Measurements from ENCODE around the gene SHANK1. TPM values are rescaled to one million over a fixed set of nuclear protein-coding genes. Genes with fewer than 3 reads are reported as not detected.

The SHANK1 gene
- total and polyA plus RNA-seq, 2 of the 13 experiments (the other 11 are each of a cell fraction or from before 2014, with no cell fraction given): not detected

DNA sequence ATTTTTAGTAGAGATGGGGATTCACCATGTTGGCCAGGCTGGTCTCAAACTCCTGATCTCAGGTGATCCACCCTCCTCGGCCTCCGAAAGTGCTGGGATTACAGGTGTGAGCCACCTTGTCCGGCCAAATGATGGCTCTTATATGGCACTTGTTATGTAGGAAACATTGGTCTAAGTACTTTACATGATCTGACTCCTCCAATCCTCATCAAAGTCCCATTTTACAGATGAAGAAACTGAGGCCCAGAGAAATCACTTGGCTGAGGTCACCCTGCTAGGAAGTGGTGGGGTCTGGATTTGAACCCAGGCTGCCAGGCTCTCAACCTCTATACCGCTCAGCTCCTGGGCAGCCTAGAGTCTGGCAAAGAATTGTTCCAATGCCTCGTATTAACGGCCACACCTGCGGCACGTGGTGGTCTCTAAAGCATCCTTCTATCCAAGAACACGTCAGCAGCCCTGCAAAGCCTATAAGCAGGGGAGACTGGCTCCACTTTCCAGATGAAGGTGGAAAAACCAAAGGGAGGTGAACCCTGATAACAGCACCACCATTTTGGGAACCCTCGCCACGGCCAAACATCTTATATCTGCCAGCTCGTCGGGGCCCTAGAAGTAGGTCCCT lies 18.1 kb downstream of the SHANK1 start (continued):
- TF ChIP-seq, protein P1, sequence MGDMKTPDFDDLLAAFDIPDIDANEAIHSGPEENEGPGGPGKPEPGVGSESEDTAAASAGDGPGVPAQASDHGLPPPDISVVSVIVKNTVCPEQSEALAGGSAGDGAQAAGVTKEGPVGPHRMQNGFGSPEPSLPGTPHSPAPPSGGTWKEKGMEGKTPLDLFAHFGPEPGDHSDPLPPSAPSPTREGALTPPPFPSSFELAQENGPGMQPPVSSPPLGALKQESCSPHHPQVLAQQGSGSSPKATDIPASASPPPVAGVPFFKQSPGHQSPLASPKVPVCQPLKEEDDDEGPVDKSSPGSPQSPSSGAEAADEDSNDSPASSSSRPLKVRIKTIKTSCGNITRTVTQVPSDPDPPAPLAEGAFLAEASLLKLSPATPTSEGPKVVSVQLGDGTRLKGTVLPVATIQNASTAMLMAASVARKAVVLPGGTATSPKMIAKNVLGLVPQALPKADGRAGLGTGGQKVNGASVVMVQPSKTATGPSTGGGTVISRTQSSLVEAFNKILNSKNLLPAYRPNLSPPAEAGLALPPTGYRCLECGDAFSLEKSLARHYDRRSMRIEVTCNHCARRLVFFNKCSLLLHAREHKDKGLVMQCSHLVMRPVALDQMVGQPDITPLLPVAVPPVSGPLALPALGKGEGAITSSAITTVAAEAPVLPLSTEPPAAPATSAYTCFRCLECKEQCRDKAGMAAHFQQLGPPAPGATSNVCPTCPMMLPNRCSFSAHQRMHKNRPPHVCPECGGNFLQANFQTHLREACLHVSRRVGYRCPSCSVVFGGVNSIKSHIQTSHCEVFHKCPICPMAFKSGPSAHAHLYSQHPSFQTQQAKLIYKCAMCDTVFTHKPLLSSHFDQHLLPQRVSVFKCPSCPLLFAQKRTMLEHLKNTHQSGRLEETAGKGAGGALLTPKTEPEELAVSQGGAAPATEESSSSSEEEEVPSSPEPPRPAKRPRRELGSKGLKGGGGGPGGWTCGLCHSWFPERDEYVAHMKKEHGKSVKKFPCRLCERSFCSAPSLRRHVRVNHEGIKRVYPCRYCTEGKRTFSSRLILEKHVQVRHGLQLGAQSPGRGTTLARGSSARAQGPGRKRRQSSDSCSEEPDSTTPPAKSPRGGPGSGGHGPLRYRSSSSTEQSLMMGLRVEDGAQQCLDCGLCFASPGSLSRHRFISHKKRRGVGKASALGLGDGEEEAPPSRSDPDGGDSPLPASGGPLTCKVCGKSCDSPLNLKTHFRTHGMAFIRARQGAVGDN (CRISPR knock-in tag; IDR thresholded peaks at IDR 0.05): no peak

DNA sequence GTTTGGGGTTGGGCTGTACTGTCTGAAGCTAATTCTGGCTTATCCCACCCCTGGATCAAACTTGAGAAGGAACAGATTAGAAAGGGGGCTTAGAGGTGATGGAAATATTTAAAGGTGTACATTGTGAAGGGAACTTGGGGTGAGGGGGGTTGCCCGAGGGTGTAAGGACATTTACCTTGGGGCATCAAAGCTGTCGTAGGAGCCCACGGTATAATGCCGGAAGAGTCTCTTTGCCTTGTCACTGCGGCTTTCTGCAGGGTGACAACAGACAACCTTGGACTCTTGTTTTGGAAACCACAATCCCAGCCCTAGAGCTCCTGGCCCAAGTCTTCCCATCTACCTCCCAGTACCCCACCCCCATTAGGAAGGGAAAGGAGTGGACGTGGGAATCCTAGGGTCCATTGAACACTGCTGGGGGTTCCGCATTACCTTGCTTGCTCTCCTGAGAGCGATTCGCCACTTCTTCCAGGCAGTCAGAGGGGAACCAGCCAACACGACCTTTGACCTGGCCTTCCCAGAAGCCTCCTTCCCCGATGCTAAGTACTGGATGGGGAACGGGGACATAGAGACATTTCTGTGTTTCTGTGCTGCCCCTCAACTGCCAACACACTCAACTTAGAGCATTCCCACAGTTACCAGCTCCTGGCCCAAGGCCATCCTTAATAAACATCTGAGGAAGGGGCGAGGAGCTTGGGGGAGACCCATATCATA lies 22.0 kb downstream of the SHANK1 start:
- Histone ChIP-seq H3K27me3 (ENCODE audit: control insufficient read depth in 1 of 2, insufficient read depth in 2 of 2, low read length in 2 of 2) (peaks cover 4 to 15% of the 10 kb centered on the region in 2 experiments; a peak in 4 of 5 replicates), H3K9me3 (ENCODE audit: low read length) (no peaks in the 10 kb centered on the region), H3K36me3 (replicated peaks in 1 of 2; ENCODE audit: control insufficient read depth in 1 of 2, insufficient read depth in 2 of 2, low read length in 2 of 2) (no peaks in the 10 kb centered on the region), H4K20me1 (ENCODE audit: insufficient read depth, low read length) (no peaks in the 10 kb centered on the region), H3K9ac (ENCODE audit: insufficient read depth, low read depth, low read length) (no peak overlapping the region), H3K4me1 (ENCODE audit: insufficient read depth, low read length) (no peaks in the 10 kb centered on the region), H3K79me2 (ENCODE audit: insufficient read depth, low read length) (no peaks in the 10 kb centered on the region), H3K4me3 (replicated peaks in 1 of 3; ENCODE audit: insufficient read depth in 1 of 3, low read depth in 2 of 3, low read length in 3 of 3) (no peak overlapping the region), H3K4me2 (ENCODE audit: low read depth, low read length) (no peak overlapping the region), H2AFZ (ENCODE audit: low read length) (no peak overlapping the region), H3K27ac (ENCODE audit: extremely low read length, insufficient read depth, low read length) (no peak overlapping the region)
- ATAC-seq (no peak), DNase-seq (ENCODE audit: low spot score) (no peak), FAIRE-seq (no peak)
- TF ChIP-seq ZNF329 (CRISPR knock-in tag; IDR thresholded peaks at IDR 0.05; ENCODE audit: low read depth) (no peak), KDM5B (CRISPR knock-in tag; IDR thresholded peaks at IDR 0.05; ENCODE audit: borderline replicate concordance) (no peak), ZBTB21 (CRISPR knock-in tag; IDR thresholded peaks at IDR 0.05) (no peak), TSC22D2 (CRISPR knock-in tag; IDR thresholded peaks at IDR 0.05; ENCODE audit: borderline replicate concordance) (no peak), GFI1 (CRISPR knock-in tag; IDR thresholded peaks at IDR 0.05; ENCODE audit: borderline replicate concordance) (no peak), HMGA1 (CRISPR knock-in tag; conservative IDR thresholded peaks at IDR 0.05) (no peak)
- TF ChIP-seq, protein P2, sequence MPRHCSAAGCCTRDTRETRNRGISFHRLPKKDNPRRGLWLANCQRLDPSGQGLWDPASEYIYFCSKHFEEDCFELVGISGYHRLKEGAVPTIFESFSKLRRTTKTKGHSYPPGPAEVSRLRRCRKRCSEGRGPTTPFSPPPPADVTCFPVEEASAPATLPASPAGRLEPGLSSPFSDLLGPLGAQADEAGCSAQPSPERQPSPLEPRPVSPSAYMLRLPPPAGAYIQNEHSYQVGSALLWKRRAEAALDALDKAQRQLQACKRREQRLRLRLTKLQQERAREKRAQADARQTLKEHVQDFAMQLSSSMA (CRISPR knock-in tag; IDR thresholded peaks at IDR 0.05): no peak
- in situ Hi-C loops (cut with HindIII; ENCODE audit: extremely low pct_ligation_motif_present, low pct_unique_long_range_greater_than_20kb): no loop called here
- intact Hi-C loops (cut with micrococcal nuclease; ENCODE audit: unreplicated experiment): no loop called here
- POLR2A ChIA-PET: no interaction called here
- BruUV-seq (replicated peaks): no TSS peak
- CTCF ChIA-PET (ENCODE audit: low intra/inter-chr PET ratio, low total read pairs): no interaction called here
- 33% methylated on average over 12 of the region's 13 CpGs for WGBS (ENCODE audit: low lambda C conversion rate)

Data from HepG2 (cell line).